Epithelial cell of proximal tubule (primary cell): ENCODE results near the gene CDK6. TPM values are rescaled to one million over a fixed set of nuclear protein-coding genes. Genes with fewer than 3 reads are reported as not detected.

Experiments
- DNase-seq: peaks from one replicate; pipeline ENCODE4 v3.0.0-alpha.2; 2011; ENCODE audit warnings: low read depth
- H3K4me3 ChIP-seq: 2 replicates; pipeline ENCODE4 v1.5.1; 2011; ENCODE audit warnings: low read depth, mild to moderate bottlenecking, low read length
- CTCF ChIP-seq: conservative IDR thresholded peaks from 2 replicates; pipeline ENCODE4 v1.5.1; 2012; ENCODE audit warnings: low read depth, mild to moderate bottlenecking, low read length
- total RNA-seq: library from RNA; depleted of rRNA; stranded (reverse); fragments of >200 nt; gene quantifications from 2 replicates; pipeline ENCODE4 v1.2.3, GENCODE V29; 2015

Gene CDK6
- total RNA-seq, 1 donor from 2014 or later, result 99.4 TPM

DNA sequence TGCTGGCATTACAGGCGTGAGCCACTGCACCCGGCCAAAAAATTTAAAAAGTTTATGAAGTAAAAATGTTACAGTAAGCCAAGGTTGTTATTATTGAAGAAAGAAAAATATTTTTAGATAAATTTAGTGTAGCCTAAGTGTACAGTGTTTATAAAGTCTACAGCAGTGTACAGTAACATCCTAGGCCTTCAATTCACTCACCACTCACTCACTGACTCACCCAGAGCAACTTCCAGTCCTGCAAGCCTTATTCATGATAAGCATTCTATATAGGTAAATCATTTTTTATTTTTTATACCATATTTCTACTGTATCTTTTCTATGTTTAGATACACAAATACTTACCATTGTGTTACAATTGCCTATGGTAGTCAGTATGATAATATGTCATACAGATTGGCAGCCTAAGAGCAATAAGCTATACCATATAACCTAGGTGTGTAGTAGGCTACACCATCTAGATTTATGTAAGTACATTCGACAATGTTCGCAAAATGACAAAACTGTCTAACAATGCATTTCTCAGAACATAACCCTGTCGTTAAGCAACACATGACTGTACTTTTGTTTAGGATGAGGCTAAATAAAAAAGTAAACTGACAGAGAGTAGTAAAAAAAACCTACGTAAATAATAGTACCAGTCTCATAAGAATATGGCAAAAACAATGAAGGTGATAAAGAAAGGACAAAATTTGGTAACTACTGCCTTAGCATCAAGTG, 168.4 kb downstream of the CDK6 start:
- no peak for TF ChIP-seq CTCF
- H3K4me3 ChIP-seq, result no peak overlapping the region
- no peak for DNase-seq

GRCh38 chr7:92665926-92666325, 170.4 kb downstream of the CDK6 start:
- H3K4me3 ChIP-seq, result no peak overlapping the region
- no peak for TF ChIP-seq CTCF
- DNase-seq, result no peak

- no peak overlapping the region for H3K4me3 ChIP-seq
- TF ChIP-seq CTCF, result no peak
- DNase-seq, result no peak
Observed at GRCh38 chr7:92661651-92662050, 174.7 kb downstream of the CDK6 start.

GRCh38 chr7:92658671-92659070, 177.7 kb downstream of the CDK6 start:
- no peak for DNase-seq
- TF ChIP-seq CTCF, result no peak
- H3K4me3 ChIP-seq, result no peak overlapping the region

- no peak for TF ChIP-seq CTCF
- no peak overlapping the region for H3K4me3 ChIP-seq
- DNase-seq, result no peak
Observed at GRCh38 chr7:92657391-92657790, 179.0 kb downstream of the CDK6 start.

DNA sequence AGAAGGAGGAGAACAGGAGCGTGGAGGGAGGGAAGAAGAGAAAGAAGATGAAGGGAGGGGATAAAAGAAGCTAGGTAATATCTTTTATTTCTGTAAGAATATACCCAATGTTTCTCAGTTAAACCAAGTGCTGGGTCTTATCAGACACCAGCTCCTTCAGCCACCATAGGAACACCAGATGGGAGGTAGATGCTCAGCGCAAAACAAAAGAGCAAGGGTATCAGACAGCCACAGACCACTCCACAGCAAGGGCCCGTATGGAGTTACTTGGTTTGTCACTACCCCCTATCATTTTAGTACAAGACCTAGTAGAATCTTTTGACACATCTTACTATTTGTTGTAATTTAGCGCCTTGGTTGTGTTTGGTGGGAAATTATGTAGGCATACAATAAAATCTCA, 180.3 kb downstream of the CDK6 start:
- DNase-seq, result no peak
- no peak overlapping the region for H3K4me3 ChIP-seq
- no peak for TF ChIP-seq CTCF

DNA sequence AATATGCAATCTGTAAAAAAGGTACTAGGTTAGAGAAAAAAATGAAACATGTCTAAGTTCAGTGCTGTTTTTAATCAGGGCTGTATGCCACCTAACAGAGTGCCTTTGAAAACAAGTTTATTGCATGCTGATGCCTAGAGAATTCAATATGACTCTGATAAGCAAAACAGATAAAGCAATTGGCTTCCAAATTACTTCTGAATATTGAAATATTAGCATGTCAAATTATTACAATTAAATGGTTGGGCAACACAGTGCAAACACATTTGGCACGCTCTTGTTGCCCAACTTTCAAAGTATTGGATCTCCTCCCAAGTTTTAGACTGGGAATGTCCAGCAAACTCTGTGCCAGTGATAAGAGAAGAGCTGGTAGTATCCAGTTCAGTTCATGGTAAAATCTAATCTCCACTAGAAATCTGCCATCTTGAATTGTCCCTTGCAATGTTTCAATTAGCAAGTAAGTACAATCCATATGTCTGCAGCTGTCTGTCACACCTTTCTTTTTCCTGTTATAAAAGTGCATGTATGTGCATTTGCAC, 181.0 kb downstream of the CDK6 start:
- TF ChIP-seq CTCF, result no peak
- H3K4me3 ChIP-seq, result no peak overlapping the region
- no peak for DNase-seq
